Measurements from ENCODE around the gene AGBL1. TPM values are rescaled to one million over a fixed set of nuclear protein-coding genes. Genes with fewer than 3 reads are reported as not detected.

AGBL1 gene
- total RNA-seq, 8 experiments from 2014 or later: 0.05 to 0.38 (median 0.24) TPM; not detected in 1

DNA sequence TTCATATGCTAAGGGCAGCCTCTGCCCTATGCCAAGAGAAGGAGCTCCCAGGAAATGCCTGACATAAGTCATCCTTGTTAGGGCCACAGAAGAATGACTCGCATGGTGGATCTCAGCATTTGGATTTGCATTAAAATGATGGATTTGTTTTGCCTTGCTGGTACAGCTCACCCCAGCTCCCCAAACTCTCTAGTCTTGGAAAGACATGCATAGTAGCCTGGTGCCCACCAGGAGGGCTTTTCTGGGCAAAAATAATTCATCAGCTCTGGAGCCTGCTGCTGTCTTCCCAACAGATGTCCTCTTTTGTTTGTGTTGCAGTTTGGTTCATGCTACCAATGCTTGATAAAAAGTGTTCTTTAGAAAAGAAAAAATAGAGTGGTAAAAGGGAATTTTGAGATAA, 833.0 kb downstream of the AGBL1 start:
- no peak for ATAC-seq (replicated peaks in 6 of 8)
- no peak overlapping the region for H3K27ac ChIP-seq
- H3K4me3 ChIP-seq: no peak overlapping the region
- peaks cover 21 to 23% of the 10 kb centered on the region in 2 donors for H3K4me1 ChIP-seq (replicated peaks in 1 of 2)
- in situ Hi-C loops (cut with MboI; ENCODE audit: low pct_unique_long_range_greater_than_20kb in 2 of 9, low sequenced_read_pairs in 9 of 9, unreplicated experiment in 9 of 9): loop anchor here in 3 of 9 experiments (25.0 kb wide), 1 partner anchor 1350 kb away; the partner anchor contains the start of gene NTRK3 (in 3 of the 3)
- 0 to 67% methylated on average over 1 of the region's 1 CpG; no CpG with 5 or more reads in 8 of the 10 experiments for WGBS, 10 experiments

DNA sequence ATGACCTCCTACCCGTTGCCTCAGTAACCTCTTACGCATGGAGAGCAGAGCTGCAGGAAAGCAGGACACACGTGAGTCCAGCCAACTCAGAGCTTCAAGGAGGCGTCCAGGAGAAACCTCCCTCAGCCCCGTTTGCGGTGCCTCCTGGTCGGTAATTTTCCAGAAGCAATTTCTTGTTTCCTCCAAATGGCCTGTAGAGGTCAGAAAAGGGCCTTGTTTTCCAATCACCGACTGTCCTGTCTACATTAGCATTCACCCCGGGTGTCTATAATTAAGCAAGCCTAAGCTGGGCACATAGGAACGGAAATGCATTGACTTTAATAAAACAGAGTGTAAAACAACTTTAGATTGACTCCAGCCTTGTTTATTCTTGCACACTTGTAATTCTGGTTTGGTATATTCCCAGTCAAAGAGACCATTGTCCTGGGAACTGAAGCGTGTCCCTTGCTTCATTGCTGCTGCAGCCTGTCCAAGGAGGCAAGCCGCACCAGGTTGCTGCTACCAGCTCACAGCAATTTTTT, 836.2 kb downstream of the AGBL1 start:
- in situ Hi-C loops (cut with MboI; ENCODE audit: low pct_unique_long_range_greater_than_20kb in 2 of 9, low sequenced_read_pairs in 9 of 9, unreplicated experiment in 9 of 9): loop anchor here in 3 of 9 experiments (25.0 kb wide), 1 partner anchor 1346 kb away; the partner anchor contains the start of gene NTRK3 (in 3 of the 3)
- WGBS, 10 experiments: 0 to 100% (median 46%) methylated on average over 1 to 11 of the region's 12 CpGs
- H3K4me3 ChIP-seq: no peak overlapping the region
- peaks cover 21 to 25% of the 10 kb centered on the region in 2 donors for H3K4me1 ChIP-seq (replicated peaks in 1 of 2)
- H3K27ac ChIP-seq: no peak overlapping the region
- peak; percentile 49 to 96 (median 66) for ATAC-seq (replicated peaks in 6 of 8)

GRCh38 chr15:86916671-86917360, 837.1 kb downstream of the AGBL1 start:
- peaks cover 21 to 25% of the 10 kb centered on the region in 2 donors for H3K4me1 ChIP-seq (replicated peaks in 1 of 2)
- ATAC-seq (replicated peaks in 6 of 8): peak in 7 of 8 experiments; percentile 15 to 88 (median 86)
- in situ Hi-C loops (cut with MboI; ENCODE audit: low pct_unique_long_range_greater_than_20kb in 2 of 9, low sequenced_read_pairs in 9 of 9, unreplicated experiment in 9 of 9): loop anchor here in 3 of 9 experiments (25.0 kb wide), 1 partner anchor 1345 kb away; the partner anchor contains the start of gene NTRK3 (in 3 of the 3)
- H3K27ac ChIP-seq: no peak overlapping the region
- WGBS, 10 experiments: 0 to 83% (median 63%) methylated on average over 1 to 8 of the region's 12 CpGs
- no peak overlapping the region for H3K4me3 ChIP-seq

GRCh38 chr15:86917361-86917671, 837.6 kb downstream of the AGBL1 start:
- Histone ChIP-seq H3K4me1 (replicated peaks in 1 of 2) (peaks cover 21 to 25% of the 10 kb centered on the region in 2 donors), H3K27ac (no peak overlapping the region), H3K4me3 (no peak overlapping the region)
- in situ Hi-C loops (cut with MboI; ENCODE audit: low pct_unique_long_range_greater_than_20kb in 2 of 9, low sequenced_read_pairs in 9 of 9, unreplicated experiment in 9 of 9): loop anchor here in 3 of 9 experiments (25.0 kb wide), 1 partner anchor 1345 kb away; the partner anchor contains the start of gene NTRK3 (in 3 of the 3)
- 40 to 85% (median 79%) methylated on average over 1 to 5 of the region's 5 CpGs; no CpG with 5 or more reads in 3 of the 10 experiments for WGBS, 10 experiments
- ATAC-seq (replicated peaks in 6 of 8): peak in 4 of 8 experiments; percentile 51 to 69 (median 60)

DNA sequence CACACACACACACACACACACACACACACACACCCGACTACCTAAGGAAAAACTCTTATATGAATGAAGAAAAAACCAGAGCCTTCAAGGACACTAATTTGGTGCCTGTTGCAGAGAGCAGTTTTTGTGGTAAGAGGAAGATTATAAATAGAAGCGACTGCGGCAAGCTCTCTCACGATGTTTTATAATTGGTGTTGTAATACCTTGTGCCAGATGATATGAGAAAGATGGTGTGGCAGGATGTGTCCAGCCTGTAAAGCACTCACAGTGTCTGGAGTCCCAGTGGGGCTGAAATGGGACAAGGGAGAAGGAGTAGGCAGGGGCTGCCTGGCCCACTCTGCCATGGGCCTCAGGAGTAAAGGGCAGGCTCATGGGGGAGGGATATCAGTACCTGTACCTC, 839.9 kb downstream of the AGBL1 start:
- Histone ChIP-seq H3K4me3 (no peak overlapping the region), H3K27ac (no peak overlapping the region), H3K4me1 (replicated peaks in 1 of 2) (peaks cover 21 to 34% of the 10 kb centered on the region in 2 donors)
- ATAC-seq (replicated peaks in 6 of 8): no peak
- in situ Hi-C loops (cut with MboI; ENCODE audit: low pct_unique_long_range_greater_than_20kb in 2 of 9, low sequenced_read_pairs in 9 of 9, unreplicated experiment in 9 of 9): loop anchor here in 3 of 9 experiments (25.0 kb wide), 1 partner anchor 1343 kb away; the partner anchor contains the start of gene NTRK3 (in 3 of the 3)
- 29 to 100% (median 83%) methylated on average over 1 to 4 of the region's 4 CpGs; no CpG with 5 or more reads in 2 of the 10 experiments for WGBS, 10 experiments

GRCh38 chr15:86929461-86929860, 849.8 kb downstream of the AGBL1 start:
- in situ Hi-C loops (cut with MboI; ENCODE audit: low pct_unique_long_range_greater_than_20kb in 2 of 9, low sequenced_read_pairs in 9 of 9, unreplicated experiment in 9 of 9): no loop called here
- Histone ChIP-seq H3K4me3 (no peak overlapping the region), H3K4me1 (replicated peaks in 1 of 2) (peaks cover 3 to 22% of the 10 kb centered on the region in 2 donors), H3K27ac (no peak overlapping the region)
- no peak for ATAC-seq (replicated peaks in 6 of 8)
- WGBS, 10 experiments: 22 to 100% (median 93%) methylated on average over 2 of the region's 2 CpGs; no CpG with 5 or more reads in 6 of the 10 experiments

DNA sequence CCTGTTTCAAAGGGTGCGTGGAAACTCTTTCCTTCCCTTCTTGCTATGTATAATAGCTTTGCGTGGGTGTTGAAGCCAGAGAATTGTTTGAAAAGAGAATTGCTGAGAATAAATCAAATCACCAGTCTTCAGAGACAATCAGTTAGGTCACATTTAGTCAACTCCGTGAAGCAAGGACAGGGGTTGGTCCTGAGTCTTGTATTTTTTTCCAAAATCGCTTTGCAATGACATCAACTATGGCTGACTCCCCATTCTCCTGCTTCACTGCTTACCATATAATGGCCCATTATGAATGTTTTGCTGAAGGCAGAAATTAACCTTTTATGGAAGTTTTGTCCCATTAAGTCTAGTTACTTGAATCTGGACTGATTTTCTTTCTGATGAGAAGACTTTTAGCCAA, 852.8 kb downstream of the AGBL1 start:
- in situ Hi-C loops (cut with MboI; ENCODE audit: low pct_unique_long_range_greater_than_20kb in 2 of 9, low sequenced_read_pairs in 9 of 9, unreplicated experiment in 9 of 9): no loop called here
- peak in 5 of 8 experiments; percentile 70 to 89 (median 73) for ATAC-seq (replicated peaks in 6 of 8)
- WGBS, 10 experiments: 0 to 64% (median 43%) methylated on average over 1 to 4 of the region's 4 CpGs; no CpG with 5 or more reads in 2 of the 10 experiments
- H3K27ac ChIP-seq: no peak overlapping the region
- no peak overlapping the region for H3K4me3 ChIP-seq
- H3K4me1 ChIP-seq (replicated peaks in 1 of 2): peaks cover 3 to 22% of the 10 kb centered on the region in 2 donors

- H3K4me3 ChIP-seq: no peak overlapping the region
- no peak for ATAC-seq (replicated peaks in 6 of 8)
- H3K4me1 ChIP-seq (replicated peaks in 1 of 2): peaks cover 3 to 22% of the 10 kb centered on the region in 2 donors
- 10 to 100% (median 82%) methylated on average over 1 to 8 of the region's 8 CpGs; no CpG with 5 or more reads in 2 of the 10 experiments for WGBS, 10 experiments
- in situ Hi-C loops (cut with MboI; ENCODE audit: low pct_unique_long_range_greater_than_20kb in 2 of 9, low sequenced_read_pairs in 9 of 9, unreplicated experiment in 9 of 9): no loop called here
- no peak overlapping the region for H3K27ac ChIP-seq
Observed at GRCh38 chr15:86935841-86936240, 856.2 kb downstream of the AGBL1 start.

GRCh38 chr15:86942285-86942684, 862.6 kb downstream of the AGBL1 start:
- in situ Hi-C loops (cut with MboI; ENCODE audit: low pct_unique_long_range_greater_than_20kb in 2 of 9, low sequenced_read_pairs in 9 of 9, unreplicated experiment in 9 of 9): no loop called here
- ATAC-seq (replicated peaks in 6 of 8): peak in 1 of 8 experiments; percentile 57
- H3K27ac ChIP-seq: no peak overlapping the region

DNA sequence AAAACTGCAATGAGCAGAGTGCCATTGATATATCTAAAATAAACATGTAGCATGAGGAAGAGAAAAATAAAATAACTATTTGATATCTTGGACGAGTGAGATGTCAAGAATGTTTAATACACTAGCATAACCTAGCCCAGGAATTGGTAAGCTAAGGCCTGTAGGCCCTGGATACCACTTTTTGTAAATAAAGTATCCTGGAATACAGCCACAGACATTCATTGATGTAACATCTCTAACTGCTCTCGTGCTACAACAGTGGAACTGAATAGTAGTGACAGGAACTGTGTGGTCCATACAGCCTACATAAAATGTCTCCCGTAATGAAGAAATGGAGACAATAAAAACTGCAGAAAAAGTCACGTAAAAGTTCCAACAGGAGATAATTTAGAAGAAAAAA, 869.0 kb downstream of the AGBL1 start:
- no peak overlapping the region for H3K4me3 ChIP-seq
- WGBS, 10 experiments: 10 to 100% (median 78%) methylated on average over 1 to 4 of the region's 4 CpGs
- ATAC-seq (replicated peaks in 6 of 8): peak in 1 of 8 experiments; percentile 97
- in situ Hi-C loops (cut with MboI; ENCODE audit: low pct_unique_long_range_greater_than_20kb in 2 of 9, low sequenced_read_pairs in 9 of 9, unreplicated experiment in 9 of 9): no loop called here
- no peaks in the 10 kb centered on the region for H3K4me1 ChIP-seq (replicated peaks in 1 of 2)
- no peak overlapping the region for H3K27ac ChIP-seq

More at GRCh38 chr15:86942285-86942684, 862.6 kb downstream of the AGBL1 start:
- Histone ChIP-seq H3K4me1 (replicated peaks in 1 of 2) (no peaks in the 10 kb centered on the region), H3K4me3 (no peak overlapping the region)
- 0 to 90% (median 75%) methylated on average over 1 to 3 of the region's 3 CpGs; no CpG with 5 or more reads in 1 of the 10 experiments for WGBS, 10 experiments

DNA sequence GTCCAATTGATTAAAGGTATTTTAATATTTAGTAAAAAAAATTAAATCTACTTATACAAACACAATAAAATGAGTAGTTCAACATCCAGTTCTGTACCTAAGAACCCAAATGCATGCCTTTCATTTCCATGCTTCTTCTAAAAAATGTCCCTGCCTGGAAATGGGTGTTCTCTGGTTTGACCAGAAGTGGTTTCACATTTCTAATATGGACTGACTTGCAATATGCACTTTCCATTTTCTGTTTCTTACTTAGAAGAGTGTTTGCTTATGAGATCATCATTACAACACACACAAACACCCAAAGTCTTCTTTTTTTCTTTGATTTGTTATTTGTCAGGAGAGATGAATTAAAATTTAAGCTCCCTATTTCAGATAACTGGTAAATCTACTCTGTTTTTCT, 879.6 kb downstream of the AGBL1 start:
- ATAC-seq (replicated peaks in 6 of 8): peak in 2 of 8 experiments; percentile 72 to 86
- peaks cover 0 to 8% of the 10 kb centered on the region in 2 donors for H3K4me1 ChIP-seq (replicated peaks in 1 of 2)

DNA sequence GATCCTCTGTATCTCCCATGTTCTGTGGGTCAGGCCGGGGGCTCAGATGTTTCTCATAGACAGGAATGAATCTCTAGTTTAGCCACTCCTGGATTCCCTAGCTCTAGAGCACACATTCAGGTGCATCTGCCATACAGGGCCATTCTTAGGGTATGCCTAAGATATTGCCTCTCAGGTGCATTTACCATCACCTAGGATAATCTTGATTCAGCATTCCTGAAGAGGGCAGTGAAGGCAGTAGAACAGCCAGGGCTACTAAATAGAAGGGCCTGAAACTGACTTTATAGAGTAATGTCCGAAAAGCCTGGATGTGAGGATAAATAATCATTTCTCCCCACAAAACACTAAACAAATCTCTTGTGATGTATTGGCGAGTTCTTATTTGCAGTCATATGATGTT, 882.0 kb downstream of the AGBL1 start:
- 9 to 95% (median 76%) methylated on average over 1 to 3 of the region's 3 CpGs; no CpG with 5 or more reads in 2 of the 10 experiments for WGBS, 10 experiments
- no peak for ATAC-seq (replicated peaks in 6 of 8)

More for the DNA sequence above, 879.6 kb downstream of the AGBL1 start:
- in situ Hi-C loops (cut with MboI; ENCODE audit: low pct_unique_long_range_greater_than_20kb in 2 of 9, low sequenced_read_pairs in 9 of 9, unreplicated experiment in 9 of 9): no loop called here
- Histone ChIP-seq H3K4me3 (no peak overlapping the region), H3K27ac (no peak overlapping the region)

DNA sequence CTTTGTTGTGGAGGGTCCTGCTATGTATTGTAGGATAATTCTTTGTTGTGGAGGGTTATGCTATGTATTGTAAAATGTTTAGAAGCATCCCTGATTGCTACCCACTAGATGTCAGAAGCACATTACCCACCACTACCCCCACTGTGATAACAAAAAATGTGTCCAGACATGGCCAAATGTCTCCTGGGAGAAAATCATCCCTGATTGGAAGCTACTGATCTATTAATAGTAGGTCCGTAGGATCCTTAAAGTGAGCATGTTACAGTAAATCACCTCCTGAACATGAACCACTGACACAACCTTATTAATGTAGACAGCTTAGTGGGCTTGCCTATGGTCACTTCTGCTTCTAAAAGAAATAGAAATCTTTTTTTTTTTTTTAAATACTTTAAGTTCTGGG, 884.6 kb downstream of the AGBL1 start:
- peak in 5 of 8 experiments; percentile 30 to 90 (median 78) for ATAC-seq (replicated peaks in 6 of 8)
- 38 to 86% (median 50%) methylated on average over 1 of the region's 1 CpG; no CpG with 5 or more reads in 7 of the 10 experiments for WGBS, 10 experiments
- H3K27ac ChIP-seq: no peak overlapping the region
- H3K4me1 ChIP-seq (replicated peaks in 1 of 2): peaks cover 0 to 9% of the 10 kb centered on the region in 2 donors
- in situ Hi-C loops (cut with MboI; ENCODE audit: low pct_unique_long_range_greater_than_20kb in 2 of 9, low sequenced_read_pairs in 9 of 9, unreplicated experiment in 9 of 9): no loop called here
- no peak overlapping the region for H3K4me3 ChIP-seq

More for the DNA sequence above, 882.0 kb downstream of the AGBL1 start:
- Histone ChIP-seq H3K4me1 (replicated peaks in 1 of 2) (peaks cover 0 to 9% of the 10 kb centered on the region in 2 donors), H3K27ac (no peak overlapping the region), H3K4me3 (no peak overlapping the region)
- in situ Hi-C loops (cut with MboI; ENCODE audit: low pct_unique_long_range_greater_than_20kb in 2 of 9, low sequenced_read_pairs in 9 of 9, unreplicated experiment in 9 of 9): no loop called here
